Keratinocyte (primary cell): ENCODE results near the gene BANP.

Experiments
- EZH2 ChIP-seq: IDR thresholded peaks from one replicate; pipeline ENCODE4 v1.6.1; 2012; ENCODE audit warnings: inconsistent platforms, mild to moderate bottlenecking, low read length, moderate library complexity
- TF ChIP-seq, protein P1 (sequence below), 3 experiments: IDR thresholded peaks in 1 of 3; conservative IDR thresholded peaks in 1 of 3; optimal IDR thresholded peaks in 1 of 3; 2 replicates in 2 of 3; 3 replicates in 1 of 3; pipeline versions ENCODE3 to v1.5.1; 2011; ENCODE audit warnings: low read length in 3 of 3, mild to moderate bottlenecking in 3 of 3, moderate library complexity in 2 of 3, control low read depth in 1 of 3, inconsistent platforms in 1 of 3; ENCODE audit not compliant: insufficient read depth in 2 of 3; ENCODE audit errors: extremely low read depth in 1 of 3

- TF ChIP-seq, protein P1, sequence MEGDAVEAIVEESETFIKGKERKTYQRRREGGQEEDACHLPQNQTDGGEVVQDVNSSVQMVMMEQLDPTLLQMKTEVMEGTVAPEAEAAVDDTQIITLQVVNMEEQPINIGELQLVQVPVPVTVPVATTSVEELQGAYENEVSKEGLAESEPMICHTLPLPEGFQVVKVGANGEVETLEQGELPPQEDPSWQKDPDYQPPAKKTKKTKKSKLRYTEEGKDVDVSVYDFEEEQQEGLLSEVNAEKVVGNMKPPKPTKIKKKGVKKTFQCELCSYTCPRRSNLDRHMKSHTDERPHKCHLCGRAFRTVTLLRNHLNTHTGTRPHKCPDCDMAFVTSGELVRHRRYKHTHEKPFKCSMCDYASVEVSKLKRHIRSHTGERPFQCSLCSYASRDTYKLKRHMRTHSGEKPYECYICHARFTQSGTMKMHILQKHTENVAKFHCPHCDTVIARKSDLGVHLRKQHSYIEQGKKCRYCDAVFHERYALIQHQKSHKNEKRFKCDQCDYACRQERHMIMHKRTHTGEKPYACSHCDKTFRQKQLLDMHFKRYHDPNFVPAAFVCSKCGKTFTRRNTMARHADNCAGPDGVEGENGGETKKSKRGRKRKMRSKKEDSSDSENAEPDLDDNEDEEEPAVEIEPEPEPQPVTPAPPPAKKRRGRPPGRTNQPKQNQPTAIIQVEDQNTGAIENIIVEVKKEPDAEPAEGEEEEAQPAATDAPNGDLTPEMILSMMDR (optimal IDR thresholded peaks at IDR 0.05 in 1 of 3, IDR thresholded peaks at IDR 0.05 in 1 of 3, conservative IDR thresholded peaks at IDR 0.05 in 1 of 3; ENCODE audit: extremely low read depth in 1 of 3, insufficient read depth in 2 of 3, low read length in 3 of 3), result no peak
- no peak for TF ChIP-seq EZH2
Measured at GRCh38 chr16:87954361-87954760, 3.1 kb downstream of the BANP start.
